Endothelial cell of umbilical vein (primary cell): Measurements from ENCODE around the gene PRXL2A. TPM values are rescaled to one million over a fixed set of nuclear protein-coding genes. Genes with fewer than 3 reads are reported as not detected.

Experiments used
- BruUV-seq: library from RNA; stranded (reverse); fragments of 400-500 nt; replicated peaks from 2 replicates; lab custom pipeline; 2021; lab: Mats Ljungman, UMichigan
- CTCF ChIA-PET: fragments of 300-600, 350-600 bp; sonication (Branson Sonifier 250); formaldehyde crosslinking; loops from one replicate; lab custom pipeline; 2021; ENCODE audit warnings: antibody characterized with exemption, inconsistent platforms; lab: Charles Lee
- POLR2A ChIA-PET: fragments of 300-600, 350-600 bp; sonication (Branson Sonifier 250); formaldehyde crosslinking; loops from one replicate; lab custom pipeline; 2021; ENCODE audit warnings: antibody characterized with exemption, inconsistent platforms; lab: Charles Lee
- DNase-seq: peaks from one replicate; pipeline ENCODE4 v3.0.0-alpha.2; 2011; ENCODE audit warnings: low read depth, low spot score
- FAIRE-seq: peaks from 2 replicates; lab custom pipeline; 2011; peaks lifted over from hg19 to GRCh38; lab: Jason Lieb, UNC
- H2AFZ ChIP-seq: 2 replicates; pipeline ENCODE4 v1.6.0; 2012; ENCODE audit warnings: low read depth, low read length, control low read depth, inconsistent platforms
- H3K27ac ChIP-seq: 2 replicates; pipeline ENCODE4 v1.5.1; 2011; ENCODE audit warnings: low read depth, mild to moderate bottlenecking, control low read depth, low read length, moderate library complexity; ENCODE audit not compliant: insufficient read depth
- H3K27me3 ChIP-seq, 2 experiments: 2 replicates each; pipeline versions ENCODE4 v1.6.0 to v1.6.1; 2011; ENCODE audit warnings: low read length in 2 of 2, mixed read lengths in 1 of 2; ENCODE audit not compliant: control insufficient read depth in 2 of 2, insufficient read depth in 2 of 2
- H3K36me3 ChIP-seq, 2 experiments: 2 replicates in 1 of 2; 3 replicates in 1 of 2; pipeline ENCODE4 v1.5.1; 2011; ENCODE audit warnings: low read length in 2 of 2, mild to moderate bottlenecking in 1 of 2, moderate library complexity in 1 of 2; ENCODE audit not compliant: control insufficient read depth in 2 of 2, insufficient read depth in 2 of 2; ENCODE audit errors: extremely low read depth in 1 of 2
- H3K4me1 ChIP-seq: 3 replicates; pipeline ENCODE4 v1.5.1; 2011; ENCODE audit warnings: mild to moderate bottlenecking, low read length; ENCODE audit not compliant: control insufficient read depth, insufficient read depth; ENCODE audit errors: extremely low read depth
- H3K4me2 ChIP-seq: 2 replicates; pipeline ENCODE4 v1.6.1; 2011; ENCODE audit warnings: low read length, control low read depth, mixed read lengths; ENCODE audit not compliant: insufficient read depth
- H3K4me3 ChIP-seq, 3 experiments: fragments of 200-600 bp in 1 of 3; sonication (generic), shearing (Covaris generic) in 1 of 3; replicated peaks in 1 of 3; 2 replicates each; pipeline ENCODE4 v1.5.1; 2011 to 2016; ENCODE audit warnings: control low read depth in 3 of 3, low read length in 3 of 3, mild to moderate bottlenecking in 2 of 3, inconsistent platforms in 1 of 3, low read depth in 1 of 3, moderate library complexity in 1 of 3; ENCODE audit not compliant: insufficient read depth in 1 of 3
- H3K79me2 ChIP-seq: 2 replicates; pipeline ENCODE4 v1.6.0; 2012; ENCODE audit warnings: low read length, inconsistent platforms; ENCODE audit not compliant: control insufficient read depth, insufficient read depth
- H3K9ac ChIP-seq: replicated peaks from 2 replicates; pipeline ENCODE3; 2011; ENCODE audit warnings: low read length, control low read depth; ENCODE audit not compliant: insufficient read depth; ENCODE audit errors: extremely low read depth
- H3K9me1 ChIP-seq: replicated peaks from 3 replicates; pipeline ENCODE4 v1.6.0; 2011; ENCODE audit warnings: mild to moderate bottlenecking, low read length; ENCODE audit not compliant: control insufficient read depth, insufficient read depth; ENCODE audit errors: extremely low read depth
- H3K9me3 ChIP-seq: replicated peaks from 2 replicates; pipeline ENCODE4 v1.5.1; 2012; ENCODE audit warnings: low read length, inconsistent platforms; ENCODE audit not compliant: control insufficient read depth, insufficient read depth
- H4K20me1 ChIP-seq: replicated peaks from 2 replicates; pipeline ENCODE3; 2011; ENCODE audit warnings: mild to moderate bottlenecking, low read length; ENCODE audit not compliant: control insufficient read depth, insufficient read depth; ENCODE audit errors: extremely low read depth
- CTCF ChIP-seq, 2 donors: IDR thresholded peaks; 1 replicate in 1 of 2; 2 replicates in 1 of 2; pipeline ENCODE4 v1.5.1; 2011; ENCODE audit warnings: low read length in 2 of 2, mild to moderate bottlenecking in 2 of 2, moderate library complexity in 2 of 2, control low read depth in 1 of 2, inconsistent platforms in 1 of 2, low read depth in 1 of 2; ENCODE audit not compliant: insufficient read depth in 1 of 2; ENCODE audit errors: extremely low read depth in 1 of 2
- EZH2 ChIP-seq: IDR thresholded peaks from 2 replicates; pipeline ENCODE4 v1.6.1; 2012; ENCODE audit warnings: borderline replicate concordance, low read depth, mild to moderate bottlenecking, moderate library complexity, low read length, inconsistent platforms; ENCODE audit not compliant: severe bottlenecking
- FOS ChIP-seq: IDR thresholded peaks from 2 replicates; pipeline ENCODE4 v1.6.1; 2011; ENCODE audit warnings: mild to moderate bottlenecking, low read length, moderate library complexity, borderline replicate concordance; ENCODE audit not compliant: insufficient read depth
- GATA2 ChIP-seq: IDR thresholded peaks from 2 replicates; pipeline ENCODE4 v1.7.0; 2011; ENCODE audit warnings: low read depth, mild to moderate bottlenecking, moderate library complexity, mixed read lengths, low read length; ENCODE audit not compliant: insufficient read length, insufficient read depth
- JUN ChIP-seq: IDR thresholded peaks from 2 replicates; pipeline ENCODE4 v1.6.1; 2011; ENCODE audit warnings: borderline replicate concordance, low read depth; ENCODE audit not compliant: insufficient read length, insufficient read depth
- MAX ChIP-seq: IDR thresholded peaks from 2 replicates; pipeline ENCODE4 v1.6.1; 2011; ENCODE audit not compliant: insufficient read depth, insufficient read length
- MYC ChIP-seq: IDR thresholded peaks from one replicate; pipeline ENCODE4 v1.6.1; 2011; ENCODE audit warnings: mild to moderate bottlenecking, low read depth, low read length
- POLR2A ChIP-seq: IDR thresholded peaks from 2 replicates; pipeline ENCODE4 v1.6.1; 2012; ENCODE audit warnings: low read depth, mild to moderate bottlenecking, control low read depth, low read length
- POLR2AphosphoS5 ChIP-seq: IDR thresholded peaks from 2 replicates; pipeline ENCODE4 v1.6.1; 2012; ENCODE audit warnings: low read depth, mild to moderate bottlenecking, control low read depth, low read length, moderate library complexity; ENCODE audit not compliant: insufficient read depth
- dilution Hi-C: fragments of 300-500 bp; cut with MboI; formaldehyde crosslinking; loops from one replicate; pipeline ENCODE4 v1.15.0; 2019; ENCODE audit warnings: low sequenced_read_pairs; ENCODE audit not compliant: extremely low pct_ligation_motif_present
- intact Hi-C: fragments of 100-400 bp; cut with micrococcal nuclease; formaldehyde crosslinking; loops from one replicate; pipeline ENCODE4 v1.10.0; 2022
- polyA plus RNA-seq, 4 experiments: library from polyadenylated mRNA; depleted of rRNA in 3 of 4; stranded (reverse) in 3 of 4; unstranded in 1 of 4; fragments of >200 nt; gene quantifications; 2 replicates each; pipeline versions ENCODE4 v1.2.1 to v1.2.3, GENCODE V29; 2011 to 2012; ENCODE audit warnings: missing spikeins in 1 of 4
- total RNA-seq: library from RNA; stranded (reverse); gene quantifications from 2 replicates; pipeline ENCODE4 v1.2.3, GENCODE V29; 2021

PRXL2A gene
- total and polyA plus RNA-seq, 2 donors (not counting 3 experiments of a cell fraction or from before 2014, with no cell fraction given), result 113 to 321 TPM

GRCh38 chr10:80473692-80474596 is 65.6 kb downstream of the PRXL2A start:
- intact Hi-C loops, result no loop called here
- Histone ChIP-seq H4K20me1 (peaks cover 10% of the 10 kb centered on the region), H3K9me3 (no peaks in the 10 kb centered on the region), H3K36me3 (peaks cover 14 to 26% of the 10 kb centered on the region in 2 experiments), H3K9ac (no peak overlapping the region), H2AFZ (no peak overlapping the region), H3K27me3 (no peaks in the 10 kb centered on the region), H3K4me3 (no peak overlapping the region), H3K4me2 (no peak overlapping the region), H3K79me2 (peaks cover 99% of the 10 kb centered on the region), H3K9me1 (no peaks in the 10 kb centered on the region), H3K27ac (peak overlapping the region; percentile 7), H3K4me1 (peaks cover 80% of the 10 kb centered on the region)
- DNase-seq (no peak), FAIRE-seq (peak; percentile 40)
- CTCF ChIA-PET, result interaction anchor here (0.8 to 37.4 kb wide), 7 partner anchors 7 to 32 kb away, joined by 3 to 1118 read pairs (median 8); no protein-coding TSS in a partner anchor
- TF ChIP-seq MAX (no peak), EZH2 (no peak), JUN (no peak), POLR2A (no peak), MYC (no peak), FOS (no peak), CTCF (IDR thresholded peaks at IDR 0.05; ENCODE audit: extremely low read depth in 1 of 2, insufficient read depth in 1 of 2, low read depth in 1 of 2, low read length in 2 of 2) (no peak), POLR2AphosphoS5 (no peak), GATA2 (no peak)
- dilution Hi-C loops, result no loop called here
- POLR2A ChIA-PET, result interaction anchor here (0.6 kb wide), 1 partner anchor 10 kb away, joined by 4 read pairs; no protein-coding TSS in a partner anchor
- no TSS peak for BruUV-seq
